ENCODE measurements around the gene SEMA6A.

GRCh38 chr5:116569999-116570398 is 4.6 kb downstream of the SEMA6A start:
- no peak for TF ChIP-seq CTCF (IDR thresholded peaks at IDR 0.05 in 8 of 11, conservative IDR thresholded peaks at IDR 0.05 in 3 of 11)
- TF ChIP-seq POLR2A (IDR thresholded peaks at IDR 0.05), result no peak
